Neural progenitor cell (in vitro differentiated cells): Measurements from ENCODE around the gene PAK1.

Source experiments
- EZH2 ChIP-seq: fragments of 200-600 bp; sonication (generic); IDR thresholded peaks from 2 replicates; pipeline ENCODE4 v1.6.1; 2017; ENCODE audit warnings: antibody characterized with exemption, mild to moderate bottlenecking, moderate library complexity
- EZH2phosphoT487 ChIP-seq: fragments of 200-600 bp; sonication (generic); IDR thresholded peaks from 2 replicates; pipeline ENCODE4 v1.6.1; 2017; ENCODE audit warnings: antibody characterized with exemption
- TF ChIP-seq, protein P1 (sequence below): fragments of 200-600 bp; sonication (generic); IDR thresholded peaks from 2 replicates; pipeline ENCODE4 v1.5.1; 2017; ENCODE audit warnings: antibody characterized with exemption, mild to moderate bottlenecking

- TF ChIP-seq, protein P1, sequence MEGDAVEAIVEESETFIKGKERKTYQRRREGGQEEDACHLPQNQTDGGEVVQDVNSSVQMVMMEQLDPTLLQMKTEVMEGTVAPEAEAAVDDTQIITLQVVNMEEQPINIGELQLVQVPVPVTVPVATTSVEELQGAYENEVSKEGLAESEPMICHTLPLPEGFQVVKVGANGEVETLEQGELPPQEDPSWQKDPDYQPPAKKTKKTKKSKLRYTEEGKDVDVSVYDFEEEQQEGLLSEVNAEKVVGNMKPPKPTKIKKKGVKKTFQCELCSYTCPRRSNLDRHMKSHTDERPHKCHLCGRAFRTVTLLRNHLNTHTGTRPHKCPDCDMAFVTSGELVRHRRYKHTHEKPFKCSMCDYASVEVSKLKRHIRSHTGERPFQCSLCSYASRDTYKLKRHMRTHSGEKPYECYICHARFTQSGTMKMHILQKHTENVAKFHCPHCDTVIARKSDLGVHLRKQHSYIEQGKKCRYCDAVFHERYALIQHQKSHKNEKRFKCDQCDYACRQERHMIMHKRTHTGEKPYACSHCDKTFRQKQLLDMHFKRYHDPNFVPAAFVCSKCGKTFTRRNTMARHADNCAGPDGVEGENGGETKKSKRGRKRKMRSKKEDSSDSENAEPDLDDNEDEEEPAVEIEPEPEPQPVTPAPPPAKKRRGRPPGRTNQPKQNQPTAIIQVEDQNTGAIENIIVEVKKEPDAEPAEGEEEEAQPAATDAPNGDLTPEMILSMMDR, result no peak
- TF ChIP-seq EZH2phosphoT487 (no peak), EZH2 (no peak)
Measured at GRCh38 chr11:77421041-77421723, 52.7 kb downstream of the PAK1 start.
